Neural progenitor cell (in vitro differentiated cells): ENCODE measurements around the gene PDE7B.

Experiments used
- CTCF ChIP-seq: fragments of 200-600 bp; sonication (generic); IDR thresholded peaks from 2 replicates; pipeline ENCODE4 v1.5.1; 2017; ENCODE audit warnings: antibody characterized with exemption, mild to moderate bottlenecking
- EZH2 ChIP-seq: fragments of 200-600 bp; sonication (generic); IDR thresholded peaks from 2 replicates; pipeline ENCODE4 v1.6.1; 2017; ENCODE audit warnings: antibody characterized with exemption, mild to moderate bottlenecking, moderate library complexity

GRCh38 chr6:135875446-135875845, 23.9 kb downstream of the PDE7B start:
- TF ChIP-seq CTCF, result no peak
- no peak for TF ChIP-seq EZH2
